ENCODE measurements around the gene RABGAP1L. TPM values are rescaled to one million over a fixed set of nuclear protein-coding genes. Genes with fewer than 3 reads are reported as not detected.

The RABGAP1L gene
- total RNA-seq, 1 donor from 2014 or later, result 30.2 TPM

- Mint-ChIP-seq H3K36me3 (ENCODE audit: low read depth, unreplicated experiment) (no peaks in the 10 kb centered on the region), H3K27me3 (ENCODE audit: unreplicated experiment) (peaks cover 3% of the 10 kb centered on the region), H3K4me1 (ENCODE audit: unreplicated experiment) (no peaks in the 10 kb centered on the region), H3K4me3 (ENCODE audit: unreplicated experiment) (no peak overlapping the region), H3K27ac (ENCODE audit: unreplicated experiment) (no peak overlapping the region), H3K9me3 (ENCODE audit: unreplicated experiment) (no peaks in the 10 kb centered on the region)
- no peak for DNase-seq (ENCODE audit: low spot score)
- no peak for TF ChIP-seq CTCF (IDR thresholded peaks at IDR 0.05; ENCODE audit: unreplicated experiment)
Measured at GRCh38 chr1:174786358-174786757, 627.0 kb downstream of the RABGAP1L start.

- no peak for TF ChIP-seq CTCF (IDR thresholded peaks at IDR 0.05; ENCODE audit: unreplicated experiment)
- Mint-ChIP-seq H3K27me3 (ENCODE audit: unreplicated experiment) (peaks cover 3% of the 10 kb centered on the region), H3K27ac (ENCODE audit: unreplicated experiment) (no peak overlapping the region), H3K4me3 (ENCODE audit: unreplicated experiment) (no peak overlapping the region), H3K9me3 (ENCODE audit: unreplicated experiment) (no peaks in the 10 kb centered on the region), H3K36me3 (ENCODE audit: low read depth, unreplicated experiment) (no peaks in the 10 kb centered on the region), H3K4me1 (ENCODE audit: unreplicated experiment) (peaks cover 2% of the 10 kb centered on the region)
- DNase-seq (ENCODE audit: low spot score), result no peak
Measured at GRCh38 chr1:174786760-174787159, 627.4 kb downstream of the RABGAP1L start.

GRCh38 chr1:174788981-174789380, 629.7 kb downstream of the RABGAP1L start:
- no peak overlapping the region for H3K4me3 Mint-ChIP-seq (ENCODE audit: unreplicated experiment)
- no peak overlapping the region for H3K27ac Mint-ChIP-seq (ENCODE audit: unreplicated experiment)
- H3K27me3 Mint-ChIP-seq (ENCODE audit: unreplicated experiment), result peaks cover 3% of the 10 kb centered on the region
- H3K36me3 Mint-ChIP-seq (ENCODE audit: low read depth, unreplicated experiment), result no peaks in the 10 kb centered on the region
- H3K9me3 Mint-ChIP-seq (ENCODE audit: unreplicated experiment), result no peaks in the 10 kb centered on the region
- DNase-seq (ENCODE audit: low spot score), result no peak
- no peak for TF ChIP-seq CTCF (IDR thresholded peaks at IDR 0.05; ENCODE audit: unreplicated experiment)
- peaks cover 6% of the 10 kb centered on the region for H3K4me1 Mint-ChIP-seq (ENCODE audit: unreplicated experiment)

- Mint-ChIP-seq H3K27ac (ENCODE audit: unreplicated experiment) (no peak overlapping the region), H3K4me3 (ENCODE audit: unreplicated experiment) (no peak overlapping the region), H3K4me1 (ENCODE audit: unreplicated experiment) (peaks cover 6% of the 10 kb centered on the region), H3K36me3 (ENCODE audit: low read depth, unreplicated experiment) (no peaks in the 10 kb centered on the region), H3K9me3 (ENCODE audit: unreplicated experiment) (no peaks in the 10 kb centered on the region), H3K27me3 (ENCODE audit: unreplicated experiment) (peaks cover 1% of the 10 kb centered on the region)
- DNase-seq (ENCODE audit: low spot score), result no peak
- no peak for TF ChIP-seq CTCF (IDR thresholded peaks at IDR 0.05; ENCODE audit: unreplicated experiment)
Measured at GRCh38 chr1:174789399-174789798, 630.1 kb downstream of the RABGAP1L start.

- no peak for TF ChIP-seq CTCF (IDR thresholded peaks at IDR 0.05; ENCODE audit: unreplicated experiment)
- H3K9me3 Mint-ChIP-seq (ENCODE audit: unreplicated experiment), result no peaks in the 10 kb centered on the region
Measured at GRCh38 chr1:174791863-174792262, 632.5 kb downstream of the RABGAP1L start.

More at GRCh38 chr1:174791863-174792262, 632.5 kb downstream of the RABGAP1L start:
- Mint-ChIP-seq H3K27ac (ENCODE audit: unreplicated experiment) (no peak overlapping the region), H3K36me3 (ENCODE audit: low read depth, unreplicated experiment) (no peaks in the 10 kb centered on the region), H3K4me1 (ENCODE audit: unreplicated experiment) (peaks cover 6% of the 10 kb centered on the region), H3K27me3 (ENCODE audit: unreplicated experiment) (no peaks in the 10 kb centered on the region), H3K4me3 (ENCODE audit: unreplicated experiment) (no peak overlapping the region)
- no peak for DNase-seq (ENCODE audit: low spot score)

All from endothelial cell (in vitro differentiated cells).